Measurements from ENCODE around the gene ENAM. TPM values are rescaled to one million over a fixed set of nuclear protein-coding genes. Genes with fewer than 3 reads are reported as not detected.
"Not testable (repeated sequence)": the region's sequence is repeated elsewhere in the genome, so short reads cannot be mapped to it uniquely, and the experiment has no call there.

The ENAM gene
- total RNA-seq, 1 donor from 2014 or later, result 1.7 TPM

GRCh38 chr4:70676554-70677090, 48.1 kb downstream of the ENAM start:
- DNase-seq, result no peak

- DNase-seq, result no peak
These were observed 49.9 kb downstream of the ENAM start for GRCh38 chr4:70678383-70678999.

GRCh38 chr4:70680934-70681333, 52.4 kb downstream of the ENAM start:
- DNase-seq, result peak; percentile 13

- no peak for DNase-seq
These were observed 53.2 kb downstream of the ENAM start for GRCh38 chr4:70681704-70682103.

- not testable (repeated sequence) for DNase-seq
These were observed 53.6 kb downstream of the ENAM start for GRCh38 chr4:70682142-70682541.

GRCh38 chr4:70687392-70687791, 58.8 kb downstream of the ENAM start:
- DNase-seq, result no peak

- DNase-seq, result peak; percentile 99
These were observed 59.6 kb downstream of the ENAM start, which contains the start of gene UTP3 for GRCh38 chr4:70687821-70688794. UTP3 (plus strand) TSS chr4:70688532; CDS start chr4:70688678, 146 bp downstream.

GRCh38 chr4:70688795-70689231, 60.3 kb downstream of the ENAM start:
- DNase-seq, result peak; percentile 6

- no peak for DNase-seq
These were observed 63.1 kb downstream of the ENAM start for GRCh38 chr4:70691661-70692060.

GRCh38 chr4:70694633-70695032, 66.1 kb downstream of the ENAM start:
- DNase-seq, result not testable (repeated sequence)

Other genes starting within 250 kb of the ENAM start
- not detected for gene SMR3B, start 245.6 kb upstream of the ENAM start, total RNA-seq
- gene OPRPN, start 230.8 kb upstream of the ENAM start, total RNA-seq, result not detected
- 140 TPM for gene MUC7, start 156.5 kb upstream of the ENAM start, total RNA-seq
- gene AMTN, start 110.2 kb upstream of the ENAM start, total RNA-seq, result not detected
- not detected for gene AMBN, start 36.5 kb upstream of the ENAM start, total RNA-seq
- 1.0 TPM for gene JCHAIN, start 37.8 kb downstream of the ENAM start, total RNA-seq
- 21.4 TPM for gene UTP3, start 59.8 kb downstream of the ENAM start, total RNA-seq
- 85.4 TPM for gene RUFY3, start 93.2 kb downstream of the ENAM start, total RNA-seq
- 142 TPM for gene GRSF1, start 211.1 kb downstream of the ENAM start, total RNA-seq

All from tongue (tissue), 2 donors.